Endothelial cell of umbilical vein (primary cell): Measurements from ENCODE around the gene WASHC2A. TPM values are rescaled to one million over a fixed set of nuclear protein-coding genes. Genes with fewer than 3 reads are reported as not detected.
A peak's percentile ranks its signal among the peaks of the same experiment; 100 is the strongest.
"Not testable (repeated sequence)": the region's sequence is repeated elsewhere in the genome, so short reads cannot be mapped to it uniquely, and the experiment has no call there.

Experiments used
- Bru-seq: library from RNA; stranded (reverse); fragments of 400-500 nt; gene quantifications from one replicate; lab custom pipeline; 2021; lab: Mats Ljungman, UMichigan
- BruChase-seq, 2 experiments: library from RNA; stranded (reverse); fragments of 400-500 nt; gene quantifications; one replicate each; lab custom pipeline; 2021; lab: Mats Ljungman, UMichigan
- BruUV-seq: library from RNA; stranded (reverse); fragments of 400-500 nt; replicated peaks from 2 replicates; lab custom pipeline; 2021; lab: Mats Ljungman, UMichigan
- CTCF ChIA-PET: fragments of 300-600, 350-600 bp; sonication (Branson Sonifier 250); formaldehyde crosslinking; loops from one replicate; lab custom pipeline; 2021; ENCODE audit warnings: antibody characterized with exemption, inconsistent platforms; lab: Charles Lee
- POLR2A ChIA-PET: fragments of 300-600, 350-600 bp; sonication (Branson Sonifier 250); formaldehyde crosslinking; loops from one replicate; lab custom pipeline; 2021; ENCODE audit warnings: antibody characterized with exemption, inconsistent platforms; lab: Charles Lee
- DNase-seq: peaks from one replicate; pipeline ENCODE4 v3.0.0-alpha.2; 2011; ENCODE audit warnings: low read depth, low spot score
- FAIRE-seq: peaks from 2 replicates; lab custom pipeline; 2011; peaks lifted over from hg19 to GRCh38; lab: Jason Lieb, UNC
- H2AFZ ChIP-seq: 2 replicates; pipeline ENCODE4 v1.6.0; 2012; ENCODE audit warnings: low read depth, low read length, control low read depth, inconsistent platforms
- H3K27ac ChIP-seq: 2 replicates; pipeline ENCODE4 v1.5.1; 2011; ENCODE audit warnings: low read depth, mild to moderate bottlenecking, control low read depth, low read length, moderate library complexity; ENCODE audit not compliant: insufficient read depth
- H3K27me3 ChIP-seq, 2 experiments: 2 replicates each; pipeline versions ENCODE4 v1.6.0 to v1.6.1; 2011; ENCODE audit warnings: low read length in 2 of 2, mixed read lengths in 1 of 2; ENCODE audit not compliant: control insufficient read depth in 2 of 2, insufficient read depth in 2 of 2
- H3K36me3 ChIP-seq, 2 experiments: 2 replicates in 1 of 2; 3 replicates in 1 of 2; pipeline ENCODE4 v1.5.1; 2011; ENCODE audit warnings: low read length in 2 of 2, mild to moderate bottlenecking in 1 of 2, moderate library complexity in 1 of 2; ENCODE audit not compliant: control insufficient read depth in 2 of 2, insufficient read depth in 2 of 2; ENCODE audit errors: extremely low read depth in 1 of 2
- H3K4me1 ChIP-seq: 3 replicates; pipeline ENCODE4 v1.5.1; 2011; ENCODE audit warnings: mild to moderate bottlenecking, low read length; ENCODE audit not compliant: control insufficient read depth, insufficient read depth; ENCODE audit errors: extremely low read depth
- H3K4me2 ChIP-seq: 2 replicates; pipeline ENCODE4 v1.6.1; 2011; ENCODE audit warnings: low read length, control low read depth, mixed read lengths; ENCODE audit not compliant: insufficient read depth
- H3K4me3 ChIP-seq, 3 experiments: fragments of 200-600 bp in 1 of 3; sonication (generic), shearing (Covaris generic) in 1 of 3; replicated peaks in 1 of 3; 2 replicates each; pipeline ENCODE4 v1.5.1; 2011 to 2016; ENCODE audit warnings: control low read depth in 3 of 3, low read length in 3 of 3, mild to moderate bottlenecking in 2 of 3, inconsistent platforms in 1 of 3, low read depth in 1 of 3, moderate library complexity in 1 of 3; ENCODE audit not compliant: insufficient read depth in 1 of 3
- H3K79me2 ChIP-seq: 2 replicates; pipeline ENCODE4 v1.6.0; 2012; ENCODE audit warnings: low read length, inconsistent platforms; ENCODE audit not compliant: control insufficient read depth, insufficient read depth
- H3K9ac ChIP-seq: replicated peaks from 2 replicates; pipeline ENCODE3; 2011; ENCODE audit warnings: low read length, control low read depth; ENCODE audit not compliant: insufficient read depth; ENCODE audit errors: extremely low read depth
- H3K9me1 ChIP-seq: replicated peaks from 3 replicates; pipeline ENCODE4 v1.6.0; 2011; ENCODE audit warnings: mild to moderate bottlenecking, low read length; ENCODE audit not compliant: control insufficient read depth, insufficient read depth; ENCODE audit errors: extremely low read depth
- H3K9me3 ChIP-seq: replicated peaks from 2 replicates; pipeline ENCODE4 v1.5.1; 2012; ENCODE audit warnings: low read length, inconsistent platforms; ENCODE audit not compliant: control insufficient read depth, insufficient read depth
- H4K20me1 ChIP-seq: replicated peaks from 2 replicates; pipeline ENCODE3; 2011; ENCODE audit warnings: mild to moderate bottlenecking, low read length; ENCODE audit not compliant: control insufficient read depth, insufficient read depth; ENCODE audit errors: extremely low read depth
- POLR2AphosphoS5 ChIP-seq: IDR thresholded peaks from 2 replicates; pipeline ENCODE4 v1.6.1; 2012; ENCODE audit warnings: low read depth, mild to moderate bottlenecking, control low read depth, low read length, moderate library complexity; ENCODE audit not compliant: insufficient read depth
- dilution Hi-C: fragments of 300-500 bp; cut with MboI; formaldehyde crosslinking; loops from one replicate; pipeline ENCODE4 v1.15.0; 2019; ENCODE audit warnings: low sequenced_read_pairs; ENCODE audit not compliant: extremely low pct_ligation_motif_present
- intact Hi-C: fragments of 100-400 bp; cut with micrococcal nuclease; formaldehyde crosslinking; loops from one replicate; pipeline ENCODE4 v1.10.0; 2022
- long read RNA-seq: library from polyadenylated mRNA; stranded (forward); transcript quantifications from one replicate; pipeline ENCODE4 v2.0.0, GENCODE V29; 2021
- polyA minus RNA-seq, 3 experiments: library from RNA; depleted of rRNA, polyadenylated mRNA; stranded (reverse); fragments of >200 nt; gene quantifications; 1 replicate in 1 of 3; 2 replicates in 2 of 3; pipeline ENCODE4 v1.2.3, GENCODE V29; 2011
- polyA plus RNA-seq, 4 experiments: library from polyadenylated mRNA; depleted of rRNA in 3 of 4; stranded (reverse) in 3 of 4; unstranded in 1 of 4; fragments of >200 nt; gene quantifications; 2 replicates each; pipeline versions ENCODE4 v1.2.1 to v1.2.3, GENCODE V29; 2011 to 2012; ENCODE audit warnings: missing spikeins in 1 of 4
- total RNA-seq: library from RNA; stranded (reverse); gene quantifications from 2 replicates; pipeline ENCODE4 v1.2.3, GENCODE V29; 2021
- TF ChIP-seq, protein P1 (sequence below): IDR thresholded peaks from 2 replicates; pipeline ENCODE4 v1.6.1; 2011; ENCODE audit not compliant: insufficient read depth, insufficient read length

Gene WASHC2A, protein sequence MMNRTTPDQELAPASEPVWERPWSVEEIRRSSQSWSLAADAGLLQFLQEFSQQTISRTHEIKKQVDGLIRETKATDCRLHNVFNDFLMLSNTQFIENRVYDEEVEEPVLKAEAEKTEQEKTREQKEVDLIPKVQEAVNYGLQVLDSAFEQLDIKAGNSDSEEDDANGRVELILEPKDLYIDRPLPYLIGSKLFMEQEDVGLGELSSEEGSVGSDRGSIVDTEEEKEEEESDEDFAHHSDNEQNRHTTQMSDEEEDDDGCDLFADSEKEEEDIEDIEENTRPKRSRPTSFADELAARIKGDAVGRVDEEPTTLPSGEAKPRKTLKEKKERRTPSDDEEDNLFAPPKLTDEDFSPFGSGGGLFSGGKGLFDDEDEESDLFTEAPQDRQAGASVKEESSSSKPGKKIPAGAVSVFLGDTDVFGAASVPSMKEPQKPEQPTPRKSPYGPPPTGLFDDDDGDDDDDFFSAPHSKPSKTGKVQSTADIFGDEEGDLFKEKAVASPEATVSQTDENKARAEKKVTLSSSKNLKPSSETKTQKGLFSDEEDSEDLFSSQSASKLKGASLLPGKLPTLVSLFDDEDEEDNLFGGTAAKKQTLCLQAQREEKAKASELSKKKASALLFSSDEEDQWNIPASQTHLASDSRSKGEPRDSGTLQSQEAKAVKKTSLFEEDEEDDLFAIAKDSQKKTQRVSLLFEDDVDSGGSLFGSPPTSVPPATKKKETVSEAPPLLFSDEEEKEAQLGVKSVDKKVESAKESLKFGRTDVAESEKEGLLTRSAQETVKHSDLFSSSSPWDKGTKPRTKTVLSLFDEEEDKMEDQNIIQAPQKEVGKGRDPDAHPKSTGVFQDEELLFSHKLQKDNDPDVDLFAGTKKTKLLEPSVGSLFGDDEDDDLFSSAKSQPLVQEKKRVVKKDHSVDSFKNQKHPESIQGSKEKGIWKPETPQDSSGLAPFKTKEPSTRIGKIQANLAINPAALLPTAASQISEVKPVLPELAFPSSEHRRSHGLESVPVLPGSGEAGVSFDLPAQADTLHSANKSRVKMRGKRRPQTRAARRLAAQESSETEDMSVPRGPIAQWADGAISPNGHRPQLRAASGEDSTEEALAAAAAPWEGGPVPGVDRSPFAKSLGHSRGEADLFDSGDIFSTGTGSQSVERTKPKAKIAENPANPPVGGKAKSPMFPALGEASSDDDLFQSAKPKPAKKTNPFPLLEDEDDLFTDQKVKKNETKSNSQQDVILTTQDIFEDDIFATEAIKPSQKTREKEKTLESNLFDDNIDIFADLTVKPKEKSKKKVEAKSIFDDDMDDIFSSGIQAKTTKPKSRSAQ (N-terminal part only)
- 45.1 and 50.1 TPM in 2 replicates for total RNA-seq
- 11.8 and 15.1 TPM in 2 replicates for polyA plus RNA-seq
- polyA plus RNA-seq (2011; cell fraction: cytosol; rRNA removed), result 20.4 and 22.9 TPM in 2 replicates
- polyA plus RNA-seq (2011; cell fraction: nucleus; rRNA removed), result 86.8 and 89.5 TPM in 2 replicates
- polyA plus RNA-seq (2012), result 33.6 and 40.6 TPM in 2 replicates
- 27.5 and 30.2 TPM in 2 replicates for polyA minus RNA-seq
- polyA minus RNA-seq (2011; cell fraction: cytosol; rRNA and poly(A)+ RNA removed), result 13.6 TPM
- polyA minus RNA-seq (2011; cell fraction: nucleus; rRNA and poly(A)+ RNA removed), result 45.6 and 60.4 TPM in 2 replicates
- percentile 75 among the genes with signal in this experiment for Bru-seq, nascent RNA
- BruChase-seq, experiment 1, labeled RNA remaining after a 6-hour chase, result percentile 86 among the genes with signal in this experiment
- BruChase-seq, experiment 2, labeled RNA remaining after a 2-hour chase, result percentile 83 among the genes with signal in this experiment
- long read RNA-seq, full-length matches to known transcripts, result 21 of 79 reads
- long read RNA-seq, partial matches to known transcripts, result 26 of 79 reads
- long read RNA-seq, other reads (novel, unspliced or antisense), result 32 of 79 reads

DNA sequence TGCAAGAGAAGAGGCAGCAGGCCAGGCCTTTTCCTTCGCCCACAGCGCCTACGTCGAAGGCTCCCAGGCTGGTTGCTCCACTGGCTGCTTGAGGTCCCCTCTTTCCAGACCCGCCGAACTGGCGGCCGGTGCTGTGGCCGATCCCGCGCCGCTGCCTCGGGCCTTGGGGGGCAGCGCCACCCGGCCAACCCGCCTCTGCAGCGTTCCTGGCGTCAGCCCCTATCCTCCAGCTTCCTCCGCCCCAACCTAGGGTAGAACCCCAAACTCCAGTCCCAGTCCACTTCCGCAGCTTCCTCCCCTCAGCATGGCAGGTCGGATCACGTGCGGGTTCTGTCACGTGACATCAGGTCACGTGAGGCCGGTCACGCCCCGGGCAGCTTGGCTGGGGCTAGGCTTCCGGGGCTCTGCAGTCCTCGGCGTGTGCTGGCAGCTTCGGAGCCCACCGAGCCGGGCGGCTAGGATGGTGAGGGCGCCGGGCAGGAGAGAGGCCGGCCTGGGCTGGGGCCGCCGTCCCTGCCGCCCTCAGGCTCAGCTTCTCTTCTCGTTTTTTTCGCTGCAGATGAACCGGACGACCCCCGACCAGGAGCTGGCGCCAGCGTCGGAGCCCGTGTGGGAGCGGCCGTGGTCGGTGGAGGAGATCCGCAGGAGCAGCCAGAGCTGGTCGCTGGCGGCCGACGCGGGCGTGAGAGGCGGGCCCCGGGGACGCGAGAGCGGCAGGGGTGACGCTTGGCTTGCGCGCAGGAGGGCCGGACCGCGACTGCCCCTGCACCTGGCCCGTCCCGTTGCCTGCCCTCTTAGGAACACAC lies at the start of gene WASHC2A:
TSS of gene WASHC2A (plus strand) at position 409 of the 806 bp plus-strand sequence. CDS start at position 461, 52 bp downstream.
- Histone ChIP-seq H3K4me2 (peak within 1 kb of the TSS; percentile 36), H2AFZ (peak within 1 kb of the TSS; percentile 74), H3K9ac (peak within 1 kb of the TSS; percentile 51), H3K4me3 (peak within 1 kb of the TSS; percentile 28 to 96 (median 41))
- H3K4me1 ChIP-seq, H3K27me3 ChIP-seq, H3K79me2 ChIP-seq, POLR2A ChIA-PET, H3K9me3 ChIP-seq, dilution Hi-C loops, H3K9me1 ChIP-seq, H4K20me1 ChIP-seq, intact Hi-C loops, BruUV-seq, H3K36me3 ChIP-seq, H3K27ac ChIP-seq: not testable (repeated sequence)
- peak; percentile 64 for TF ChIP-seq POLR2AphosphoS5
- TF ChIP-seq, protein P1, sequence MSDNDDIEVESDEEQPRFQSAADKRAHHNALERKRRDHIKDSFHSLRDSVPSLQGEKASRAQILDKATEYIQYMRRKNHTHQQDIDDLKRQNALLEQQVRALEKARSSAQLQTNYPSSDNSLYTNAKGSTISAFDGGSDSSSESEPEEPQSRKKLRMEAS, result peak; percentile 89
- DNase-seq, result peak; percentile 80
- FAIRE-seq, result peak; percentile 88
- CTCF ChIA-PET, result interaction anchor here (1.3 kb wide), 1 partner anchor 473 kb away, joined by 4 read pairs; no protein-coding TSS in a partner anchor

DNA sequence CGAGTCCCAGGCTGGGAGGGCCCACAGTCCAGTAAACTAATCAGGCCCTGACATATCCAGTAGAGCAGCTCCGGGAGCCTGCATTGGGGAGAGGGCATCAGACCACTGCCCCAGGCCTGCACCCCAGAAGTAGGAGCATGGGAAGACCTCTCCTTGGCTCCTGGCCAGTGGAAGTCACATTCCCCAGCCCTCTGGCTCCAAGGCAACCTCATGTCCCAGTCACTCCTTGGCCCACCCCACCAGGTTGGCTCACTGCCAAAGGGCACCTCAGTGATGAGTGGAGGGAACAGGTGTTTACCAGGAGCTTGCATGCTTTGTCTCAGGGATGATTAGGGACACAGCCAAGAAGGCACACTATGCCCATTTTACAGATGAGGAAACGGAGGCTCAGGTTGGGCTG lies 48.5 kb upstream of the WASHC2A start:
- H4K20me1 ChIP-seq, H3K9ac ChIP-seq, H3K4me3 ChIP-seq, dilution Hi-C loops, intact Hi-C loops, H3K27me3 ChIP-seq, FAIRE-seq, H3K9me1 ChIP-seq, POLR2A ChIA-PET, H3K27ac ChIP-seq, BruUV-seq, H3K36me3 ChIP-seq, DNase-seq, H2AFZ ChIP-seq, H3K79me2 ChIP-seq, CTCF ChIA-PET, H3K4me1 ChIP-seq, H3K4me2 ChIP-seq, H3K9me3 ChIP-seq: not testable (repeated sequence)
